Stimulated activated CD4-positive, alpha-beta T cell treated with anti-CD3 and anti-CD28 coated beads, Interleukin-1b, Interleukin-23, amount 100 ng/mL, for 24 hours (primary cell): ENCODE measurements around the gene MMP23B.

Experiments used
- DNase-seq, 4 experiments: peaks; one replicate each; pipeline ENCODE4 v3.0.0-alpha.2; 2020; ENCODE audit warnings: low read depth in 4 of 4, low spot score in 1 of 4

The MMP23B gene

DNA sequence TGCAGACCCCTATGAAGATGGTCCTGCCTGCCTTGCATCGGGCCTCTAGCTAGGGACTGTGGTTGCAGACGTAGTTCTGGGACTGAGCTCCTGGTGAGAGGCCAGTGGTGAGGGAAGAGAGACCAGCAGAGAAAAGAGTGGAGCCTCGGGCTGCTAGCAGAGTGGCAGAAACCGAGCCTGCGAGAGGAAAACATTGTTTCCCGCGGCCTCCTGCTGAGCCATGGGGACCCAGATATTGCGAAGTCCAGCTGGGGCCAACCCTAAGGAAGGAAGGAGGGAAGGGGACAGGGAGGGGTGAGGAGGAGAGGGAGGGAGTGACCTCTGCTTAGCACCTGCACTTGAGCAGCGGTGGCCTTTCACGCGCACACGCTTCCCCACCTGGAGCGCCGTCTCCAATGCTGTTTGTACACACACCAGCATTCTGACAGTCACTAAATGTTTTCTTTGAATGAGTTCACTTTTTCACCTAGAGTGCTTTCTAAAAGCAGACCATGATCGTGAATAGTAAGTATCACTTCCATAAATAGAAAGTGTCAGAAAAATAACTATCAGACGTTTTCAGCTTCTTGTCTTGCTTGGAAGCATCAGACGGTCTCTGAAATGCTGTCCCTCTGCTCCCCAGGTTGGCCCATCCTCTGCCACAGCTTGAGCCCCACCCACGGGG lies 29.5 kb upstream of the MMP23B start:
- DNase-seq, result no peak

DNA sequence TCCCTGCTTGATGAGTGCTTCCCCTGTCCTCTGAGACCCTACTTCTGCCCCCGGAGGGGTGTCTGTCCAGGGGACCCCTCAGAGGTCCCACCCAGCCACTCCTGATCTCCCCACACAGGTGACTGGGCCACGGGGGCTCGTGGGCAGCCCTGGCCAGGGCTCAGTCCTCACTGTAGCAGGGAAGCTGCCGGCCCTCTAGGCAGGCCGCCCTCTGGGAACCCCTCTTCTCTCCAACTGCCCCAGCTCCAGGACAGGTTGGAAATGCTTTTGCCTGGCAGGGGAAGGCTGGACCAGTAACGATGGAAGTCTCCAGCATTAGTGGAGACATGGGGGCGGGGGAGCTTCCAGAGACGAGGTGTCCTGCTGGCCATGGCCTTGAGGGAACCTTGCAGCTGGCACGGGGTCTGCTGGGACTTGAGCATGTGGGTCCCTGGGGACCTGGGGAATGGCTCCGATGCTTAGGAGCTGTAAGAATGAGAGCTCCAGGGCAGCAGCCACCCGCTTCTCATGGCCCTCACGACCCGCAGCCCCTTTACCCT lies 28.9 kb upstream of the MMP23B start:
- DNase-seq, result no peak

DNA sequence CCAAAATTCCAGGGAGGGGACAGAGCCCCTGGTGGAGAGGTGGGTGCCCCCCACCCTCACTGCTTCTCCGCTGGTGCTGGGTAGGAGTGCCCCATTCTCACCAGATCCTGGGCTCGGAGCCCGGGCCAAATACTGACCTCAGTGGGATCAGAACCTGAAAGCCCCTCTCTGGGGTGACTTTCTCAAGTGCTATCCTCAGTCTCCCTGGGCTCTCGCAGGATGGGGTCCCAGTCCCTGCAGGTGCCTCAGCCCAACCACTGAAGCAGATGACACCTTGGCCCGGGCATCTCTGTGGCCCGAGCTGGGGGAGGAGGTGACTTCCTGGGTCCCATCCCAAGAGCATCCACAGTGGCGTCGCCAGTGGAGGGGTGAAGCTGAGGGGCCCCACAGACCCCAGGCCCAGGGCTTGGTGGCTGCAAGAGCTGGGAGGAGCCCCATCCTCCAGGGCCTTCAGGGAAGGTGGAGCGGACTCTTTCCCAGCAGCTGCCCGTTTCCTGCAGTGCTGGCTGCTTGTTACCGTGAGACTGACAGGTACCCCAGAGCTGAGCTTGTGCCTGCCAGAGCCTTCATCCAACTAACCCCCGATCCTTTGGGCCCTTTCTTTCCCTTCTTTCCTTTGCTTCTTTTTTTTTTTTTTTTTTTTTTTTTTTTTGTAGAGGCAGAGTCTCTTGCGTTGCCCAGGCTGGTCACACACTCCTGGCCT lies 28.2 kb upstream of the MMP23B start:
- no peak for DNase-seq

DNA sequence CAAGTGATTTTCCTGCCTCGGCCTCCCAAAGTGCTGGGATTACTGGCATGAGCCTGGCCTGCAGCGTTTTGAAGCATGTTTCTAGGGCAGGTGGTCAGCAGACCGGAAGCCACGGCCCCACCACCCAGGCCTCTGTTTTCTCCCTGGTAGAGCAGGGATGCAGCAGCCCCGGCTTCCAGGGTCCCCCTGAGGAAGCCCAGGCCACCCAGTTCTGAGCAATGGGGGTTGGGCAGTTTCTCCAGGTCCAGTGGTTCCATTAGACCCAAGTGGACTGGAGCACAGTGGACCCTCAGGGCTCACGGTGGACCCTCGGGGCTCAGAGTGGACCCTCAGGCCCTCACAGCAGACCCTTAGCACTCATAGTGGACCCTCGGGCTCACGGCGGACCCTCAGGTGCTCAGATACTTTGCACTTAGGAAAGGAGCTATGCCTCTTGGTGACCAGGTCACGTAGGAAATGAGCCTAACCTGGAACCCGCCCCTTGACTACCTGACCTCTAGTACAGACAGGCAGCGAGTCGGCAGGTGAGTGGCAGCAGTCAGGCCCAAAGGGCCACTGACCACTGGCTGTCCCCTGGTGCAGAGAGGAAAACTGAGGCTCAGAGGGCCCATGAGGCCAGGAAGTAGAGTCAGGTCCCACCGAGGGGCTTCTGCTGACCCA lies 27.5 kb upstream of the MMP23B start:
- no peak for DNase-seq

DNA sequence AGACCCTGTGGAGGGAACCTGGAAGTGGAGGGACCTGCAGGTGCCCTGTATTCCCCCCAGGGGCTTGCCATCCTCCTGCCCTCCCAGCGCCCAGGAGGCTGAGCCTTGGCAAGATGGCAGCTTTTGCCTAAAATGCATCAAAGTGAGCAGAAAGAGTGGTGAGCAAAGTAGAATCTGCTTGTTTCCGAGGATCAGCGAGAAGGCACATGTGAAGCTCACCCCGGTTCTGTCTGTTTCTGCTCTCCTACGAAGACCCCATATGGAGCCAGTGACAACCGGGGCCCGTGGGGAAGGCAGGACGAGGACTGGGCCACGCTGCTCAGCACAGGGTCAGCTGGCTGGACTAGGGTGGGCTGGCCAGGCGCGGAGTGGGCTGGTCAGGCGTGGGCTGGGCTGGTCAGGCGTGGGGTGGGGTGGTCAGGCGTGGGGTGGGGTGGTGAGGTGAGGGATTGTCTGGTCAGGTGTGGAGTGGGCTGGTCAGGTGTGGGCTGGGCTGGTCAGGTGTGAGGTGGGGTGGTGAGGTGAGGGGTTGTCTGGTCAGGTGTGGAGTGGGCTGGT lies 26.9 kb upstream of the MMP23B start:
- DNase-seq, result no peak

DNA sequence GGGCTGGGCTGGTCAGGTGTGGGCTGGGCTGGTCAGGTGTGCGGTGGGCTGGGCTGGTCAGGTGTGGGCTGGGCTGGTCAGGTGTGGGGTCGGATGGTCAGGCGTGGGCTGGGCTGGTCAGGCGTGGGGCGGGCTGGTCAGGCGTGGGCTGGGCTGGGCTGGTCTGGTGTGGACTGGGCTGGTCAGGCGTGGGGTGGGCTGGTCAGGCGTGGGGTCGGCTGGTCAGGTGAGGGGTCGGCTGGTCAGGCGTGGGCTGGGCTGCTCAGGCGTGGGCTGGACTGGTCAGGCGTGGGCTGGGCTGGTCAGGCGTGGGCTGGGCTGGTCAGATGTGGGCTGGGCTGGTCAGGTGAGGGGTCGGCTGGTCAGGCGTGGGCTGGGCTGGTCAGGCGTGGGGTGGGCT lies 26.2 kb upstream of the MMP23B start:
- no peak for DNase-seq

DNA sequence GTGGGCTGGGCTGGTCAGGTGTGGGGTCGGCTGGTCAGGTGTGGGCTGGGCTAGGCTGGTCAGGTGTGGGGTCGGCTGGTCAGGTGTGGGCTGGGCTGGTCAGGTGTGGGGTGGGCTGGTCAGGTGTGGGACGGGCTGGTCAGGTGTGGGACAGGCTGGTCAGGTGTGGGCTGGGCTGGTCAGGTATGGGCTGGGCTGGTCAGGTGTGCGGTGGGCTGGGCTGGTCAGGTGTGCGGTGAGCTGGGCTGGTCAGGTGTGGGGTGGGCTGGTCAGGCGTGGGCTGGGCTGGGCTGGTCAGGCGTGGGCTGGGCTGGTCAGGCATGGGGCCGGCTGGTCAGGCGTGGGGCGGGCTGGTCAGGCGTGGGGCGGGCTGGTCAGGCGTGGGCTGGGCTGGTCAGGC lies 25.7 kb upstream of the MMP23B start:
- no peak for DNase-seq

DNA sequence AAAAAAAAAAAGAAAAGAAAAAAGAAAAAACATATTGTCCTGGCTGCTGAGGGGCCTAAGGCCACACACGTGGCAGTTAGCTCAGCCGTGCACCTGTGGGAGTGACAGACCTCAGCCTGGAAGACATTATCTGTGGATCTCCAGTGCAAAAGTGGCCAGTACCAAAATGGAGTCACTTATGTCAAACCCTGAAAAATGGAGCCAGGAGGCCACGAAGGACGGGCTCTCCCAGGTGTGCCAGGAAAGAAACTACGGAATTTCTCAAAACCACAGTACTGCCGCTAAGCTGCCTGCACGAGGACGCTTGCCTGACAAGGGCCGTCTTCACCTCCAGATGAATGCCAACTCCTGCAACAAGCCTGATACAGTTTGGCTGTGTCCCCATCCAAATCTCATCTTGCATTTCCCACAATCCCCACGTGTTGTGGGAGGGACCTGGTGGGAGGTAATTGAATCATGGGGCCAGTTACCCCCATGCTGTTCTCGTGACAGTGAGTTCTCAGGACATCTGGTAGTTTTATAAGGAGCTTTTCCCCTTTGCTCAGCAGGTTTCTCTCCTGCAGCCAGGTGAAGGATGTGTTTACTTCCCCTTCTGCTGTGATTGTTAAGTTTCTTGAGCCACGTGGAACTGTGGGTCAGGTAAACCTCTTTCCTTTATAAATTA lies 22.0 kb upstream of the MMP23B start:
- DNase-seq, result no peak

DNA sequence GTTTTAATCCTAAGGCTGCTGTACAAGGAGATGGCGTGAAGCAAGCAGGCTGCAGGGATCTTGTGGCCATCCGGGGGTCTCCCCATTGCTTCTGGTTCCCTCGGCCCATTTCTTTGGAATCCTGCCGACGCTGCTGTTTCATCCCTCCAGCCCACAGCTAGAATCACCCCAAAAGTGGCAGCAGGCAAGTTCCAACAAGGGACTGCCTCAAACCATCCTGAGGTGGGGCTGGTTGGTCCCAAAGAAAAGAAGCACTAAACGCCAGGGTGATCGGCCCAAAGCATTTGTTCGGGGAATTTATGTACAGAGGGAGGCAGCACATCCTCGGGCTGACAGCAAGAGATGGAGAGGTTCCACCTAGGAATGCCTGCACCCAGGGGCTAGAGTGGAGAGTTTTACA lies 21.2 kb upstream of the MMP23B start:
- no peak for DNase-seq

DNA sequence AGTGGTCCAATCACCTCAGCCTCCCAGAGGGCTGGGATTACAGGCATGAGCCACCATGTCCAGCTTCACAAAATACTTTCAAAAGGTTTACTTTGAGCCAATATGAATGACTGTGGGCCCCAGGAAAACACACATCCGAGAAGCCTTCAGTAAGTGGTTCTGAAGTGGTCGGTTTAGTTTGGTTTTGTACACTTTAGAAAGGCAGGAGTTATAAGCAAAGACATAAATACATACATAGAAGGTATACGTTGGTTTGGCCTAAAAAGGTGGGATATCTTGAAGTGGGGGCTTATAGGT lies 19.9 kb upstream of the MMP23B start:
- no peak for DNase-seq

DNA sequence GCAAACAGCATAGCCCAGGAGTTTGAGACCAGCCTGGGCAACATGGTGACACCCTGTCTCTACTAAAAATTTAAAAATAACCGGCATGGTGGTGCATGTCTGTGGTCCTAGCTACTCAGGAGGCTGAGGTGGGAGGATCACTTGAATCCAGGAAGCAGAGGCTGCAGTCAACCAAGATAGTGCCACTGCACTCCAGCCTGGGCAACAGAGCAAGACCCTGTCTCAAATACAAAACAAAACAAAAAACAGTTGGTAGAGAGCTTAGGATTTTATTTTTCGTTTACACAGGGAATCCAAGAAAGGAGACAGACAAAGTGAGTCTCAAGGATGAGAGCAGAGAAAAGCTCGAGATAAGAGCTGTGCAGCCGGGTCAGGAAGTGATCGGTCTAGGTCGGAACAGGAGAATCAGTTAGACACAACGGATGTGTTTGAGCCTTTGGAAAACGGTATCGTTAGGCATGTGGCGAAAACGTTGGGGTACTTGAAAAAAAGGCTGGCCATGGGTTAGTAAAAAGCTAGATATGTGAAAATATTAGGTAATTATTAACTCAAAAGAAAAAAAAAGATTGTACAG lies 18.4 kb upstream of the MMP23B start:
- no peak for DNase-seq

DNA sequence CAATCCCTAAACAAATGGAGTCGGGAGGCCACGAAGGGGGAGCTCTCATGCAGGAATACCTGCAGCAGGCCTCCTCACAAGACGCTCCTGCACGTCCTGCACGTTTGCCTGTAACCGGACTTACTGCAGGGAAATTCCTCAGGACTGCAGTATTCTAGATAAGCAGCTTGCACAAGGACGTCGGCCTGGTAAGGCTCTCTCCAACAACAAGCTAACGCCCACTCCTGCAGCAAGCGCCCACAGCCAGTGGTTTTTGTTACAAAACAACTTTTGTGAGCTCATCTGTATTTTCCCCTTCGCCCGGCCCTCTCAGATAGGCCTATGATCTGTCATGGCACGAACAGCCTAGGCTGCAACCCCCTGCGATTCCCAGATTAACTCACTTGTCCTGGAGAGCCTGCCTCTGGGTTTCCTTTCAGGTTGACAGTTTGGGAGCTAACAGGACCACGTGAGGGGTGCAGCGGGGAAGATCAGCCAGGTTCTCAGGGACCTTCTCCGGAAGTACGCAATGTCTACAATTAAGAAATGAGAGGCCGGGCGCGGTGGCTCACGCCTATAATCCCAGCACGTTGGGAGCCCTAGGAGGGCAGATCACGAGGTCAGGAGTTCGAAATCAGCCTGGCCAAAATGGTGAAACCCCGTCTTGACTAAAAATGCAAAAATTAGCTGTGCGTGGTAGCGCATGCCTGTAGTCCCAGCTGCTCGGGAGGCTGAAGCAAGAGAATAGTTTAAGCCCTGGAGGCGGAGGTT lies 17.6 kb upstream of the MMP23B start:
- peak in 2 of 4 experiments; percentile 39 to 43 for DNase-seq

DNA sequence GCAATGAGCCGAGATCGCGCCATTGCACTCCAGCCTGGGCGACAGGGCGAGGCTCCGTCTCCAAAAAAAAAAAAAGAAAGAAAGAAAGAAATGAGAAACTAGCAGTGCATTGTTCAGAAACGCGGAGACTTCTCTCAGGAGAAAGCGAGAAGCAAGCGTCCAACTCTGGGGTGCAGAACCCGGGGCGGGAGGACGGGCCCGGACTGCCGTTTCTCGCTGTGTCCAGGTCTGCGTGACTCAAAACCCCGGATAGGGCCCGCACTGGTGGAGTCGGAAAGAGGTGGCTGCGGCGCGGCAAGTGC lies 17.1 kb upstream of the MMP23B start:
- no peak for DNase-seq

DNA sequence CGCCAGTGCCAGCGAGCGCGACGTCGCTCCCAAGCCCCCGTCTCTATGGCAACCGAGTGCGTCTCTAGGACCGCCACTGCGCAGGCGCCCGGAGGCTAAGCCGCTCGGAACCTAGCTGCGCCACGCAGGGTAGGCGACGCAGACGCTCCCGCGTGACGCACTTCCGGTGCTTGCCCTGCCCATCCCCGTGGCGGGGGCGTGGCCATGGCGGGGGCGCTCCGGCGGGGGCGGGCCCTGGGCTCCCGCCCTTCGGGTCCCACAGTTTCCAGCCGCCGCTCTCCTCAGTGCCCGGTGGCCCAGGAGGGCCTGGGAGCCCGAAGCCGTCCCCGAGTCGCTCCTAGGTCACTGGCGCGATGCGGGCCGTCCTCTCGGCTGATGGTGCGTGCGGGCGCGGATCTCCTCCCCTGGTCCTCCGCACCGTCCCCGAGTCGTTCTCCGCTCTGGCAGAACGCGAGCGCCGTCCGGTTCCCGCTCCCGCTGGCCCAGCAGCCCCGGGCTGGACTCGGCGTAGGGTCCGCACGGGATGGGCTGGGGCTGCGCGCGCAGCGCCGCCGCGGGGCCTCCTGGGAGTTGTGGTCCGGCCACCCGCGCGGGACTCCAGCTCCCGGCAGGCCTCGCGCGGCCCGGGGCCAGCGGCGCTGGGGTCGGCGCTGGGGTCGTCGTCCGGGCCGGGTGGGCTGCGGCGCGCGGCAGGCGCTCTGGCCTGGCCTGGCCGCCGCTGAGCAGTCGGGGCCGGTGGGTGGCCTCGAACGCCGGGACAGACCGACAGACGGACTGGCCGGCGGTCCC lies 16.5 kb upstream of the MMP23B start, which contains the start of gene MIB2:
MIB2 (plus strand) TSS at position 245 of the 789 bp plus-strand sequence. CDS start 7,953 bp downstream, outside the sequence.
- peak; percentile 90 to 94 (median 93) for DNase-seq

DNA sequence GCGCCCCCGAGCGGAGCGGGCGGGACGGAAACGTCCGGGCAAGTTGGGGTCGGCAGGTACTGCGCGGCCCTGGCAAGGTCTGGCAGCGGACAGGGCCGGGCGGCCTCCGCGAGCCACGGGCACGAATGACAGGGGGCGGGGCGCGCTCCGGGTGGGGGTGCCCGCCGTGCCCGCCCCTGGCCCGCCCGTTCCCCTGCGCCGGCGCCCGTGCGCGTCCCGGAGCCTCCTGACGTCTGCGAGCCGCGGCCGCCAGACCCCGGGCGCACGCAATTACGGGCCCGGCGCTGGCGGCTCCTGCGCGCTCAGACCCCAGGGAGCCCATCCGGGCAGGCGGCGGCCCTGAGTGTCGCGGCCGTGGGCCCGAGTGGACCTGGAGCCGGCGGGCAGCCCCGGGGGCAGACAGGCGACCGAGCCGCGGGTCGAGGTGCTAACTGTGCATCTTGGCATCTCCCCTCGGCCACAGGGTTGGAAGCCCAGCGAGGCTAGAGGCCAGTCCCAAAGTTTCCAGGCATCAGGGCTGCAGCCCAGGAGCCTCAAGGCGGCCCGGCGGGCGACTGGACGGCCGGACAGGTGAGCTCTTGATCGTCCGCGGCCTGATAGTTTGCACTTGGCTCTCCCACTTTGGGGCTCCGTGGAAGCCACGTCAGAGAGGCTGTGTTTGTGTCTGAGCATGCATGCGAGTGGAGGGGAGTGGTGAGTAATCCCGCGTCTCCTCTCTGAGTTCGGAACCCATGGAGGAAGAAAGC lies 15.8 kb upstream of the MMP23B start:
- DNase-seq, result peak in 1 of 4 experiments; percentile 42

DNA sequence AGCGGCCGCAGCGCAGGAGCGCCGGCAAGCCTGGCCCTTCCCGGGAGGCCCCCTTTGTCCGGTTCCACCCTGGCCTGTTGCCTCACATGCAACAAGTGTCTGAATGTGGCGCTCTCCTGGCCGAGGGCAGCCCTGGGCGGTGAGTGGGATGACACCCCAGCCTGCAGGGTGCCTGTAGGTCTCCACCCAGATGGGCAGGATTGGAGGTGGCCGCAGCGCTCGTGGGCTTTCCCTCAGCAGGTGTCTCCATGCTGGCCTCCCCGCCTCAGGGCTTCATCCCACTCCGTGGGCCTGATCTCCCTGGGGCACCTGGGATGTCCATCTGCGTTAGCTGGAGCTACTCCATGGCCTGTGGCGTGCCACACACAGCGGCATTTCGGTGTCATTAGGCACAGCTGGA lies 15.1 kb upstream of the MMP23B start:
- no peak for DNase-seq

DNA sequence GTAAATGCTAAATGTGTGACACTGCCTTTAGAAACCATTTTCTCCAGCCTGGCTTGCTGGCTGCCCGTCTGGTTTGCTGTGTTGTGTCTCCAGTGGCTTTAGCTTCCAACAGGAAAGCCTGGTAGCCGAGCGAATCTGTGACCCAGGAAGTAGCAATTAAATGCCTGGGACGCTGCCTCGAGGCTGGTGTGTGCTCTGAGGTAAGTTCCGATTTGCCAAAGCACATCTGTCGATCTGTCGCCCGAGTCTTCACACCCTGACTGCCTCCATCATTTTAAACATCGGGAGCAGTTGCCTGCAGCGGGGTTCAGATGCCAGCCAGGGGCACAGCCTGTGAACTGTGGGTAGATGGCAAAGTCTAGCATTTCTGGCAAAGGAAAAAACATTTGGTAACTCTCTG lies 14.5 kb upstream of the MMP23B start:
- no peak for DNase-seq

DNA sequence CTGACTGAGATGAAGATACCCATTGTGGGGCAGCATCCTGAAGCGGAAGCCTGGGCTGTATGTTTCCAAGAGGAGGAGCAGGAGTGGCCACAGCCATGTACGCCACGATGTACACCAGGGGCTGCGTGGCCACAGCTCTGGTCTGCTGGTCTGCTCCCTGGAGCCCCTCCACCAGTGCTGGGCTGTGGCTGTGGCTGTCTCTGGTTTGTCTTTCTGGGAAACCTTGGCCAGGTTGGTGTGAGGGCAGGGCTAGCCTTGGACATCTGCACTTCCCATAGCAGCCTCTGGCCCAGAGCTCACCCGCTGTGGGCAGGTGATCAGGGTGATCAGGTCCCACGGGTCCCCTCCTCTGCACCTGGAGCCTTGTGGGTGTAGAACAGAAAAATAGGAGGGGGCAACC lies 14.0 kb upstream of the MMP23B start:
- no peak for DNase-seq
